GM19035 (cell line): ENCODE measurements around the gene LSS.
"Not testable (repeated sequence)": the region's sequence is repeated elsewhere in the genome, so short reads cannot be mapped to it uniquely, and the experiment has no call there.

ENCODE experiments used
- ATAC-seq: cut with Tn5 transposase; IDR thresholded peaks from one replicate; pipeline ENCODE4 v1.9.1; 2021; ENCODE audit not compliant: unreplicated experiment

The LSS gene

GRCh38 chr21:46141767-46142581 is 86.6 kb downstream of the LSS start:
- no peak for ATAC-seq

GRCh38 chr21:46140352-46141003 is 88.1 kb downstream of the LSS start:
- not testable (repeated sequence) for ATAC-seq

GRCh38 chr21:46139686-46140085 is 88.9 kb downstream of the LSS start:
- ATAC-seq, result no peak

- ATAC-seq, result no peak
These were observed 90.1 kb downstream of the LSS start for GRCh38 chr21:46138383-46138970.
